ENCODE results near the gene ASPDH.

Gene ASPDH

DNA sequence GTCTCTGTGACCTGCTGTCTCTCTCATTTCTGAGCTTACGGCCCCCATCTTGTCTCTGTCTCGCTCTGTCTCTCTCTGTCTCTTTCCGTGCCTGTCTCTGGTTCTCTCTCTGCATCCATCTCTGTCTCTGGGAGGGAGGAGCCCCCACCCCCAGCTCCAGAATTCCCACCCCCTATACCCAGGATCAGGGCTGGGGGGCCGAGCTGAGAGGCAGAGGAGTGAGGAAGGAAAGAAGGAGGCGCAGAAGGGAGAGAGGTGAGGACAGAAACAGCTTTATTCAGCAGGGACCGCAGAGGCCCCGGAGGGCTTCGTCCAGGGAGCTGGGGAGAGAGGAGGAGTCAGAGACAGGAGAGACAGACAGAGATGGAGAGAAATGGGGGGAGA is 16.7 kb downstream of the ASPDH start:
- no peak overlapping the region for H3K4me3 ChIP-seq (ENCODE audit: low read depth, low read length)
- no peaks in the 10 kb centered on the region for H3K36me3 ChIP-seq
- peaks cover 4% of the 10 kb centered on the region; the same call in 1 of the 2 replicates for H3K4me1 ChIP-seq
- TF ChIP-seq, protein P1, sequence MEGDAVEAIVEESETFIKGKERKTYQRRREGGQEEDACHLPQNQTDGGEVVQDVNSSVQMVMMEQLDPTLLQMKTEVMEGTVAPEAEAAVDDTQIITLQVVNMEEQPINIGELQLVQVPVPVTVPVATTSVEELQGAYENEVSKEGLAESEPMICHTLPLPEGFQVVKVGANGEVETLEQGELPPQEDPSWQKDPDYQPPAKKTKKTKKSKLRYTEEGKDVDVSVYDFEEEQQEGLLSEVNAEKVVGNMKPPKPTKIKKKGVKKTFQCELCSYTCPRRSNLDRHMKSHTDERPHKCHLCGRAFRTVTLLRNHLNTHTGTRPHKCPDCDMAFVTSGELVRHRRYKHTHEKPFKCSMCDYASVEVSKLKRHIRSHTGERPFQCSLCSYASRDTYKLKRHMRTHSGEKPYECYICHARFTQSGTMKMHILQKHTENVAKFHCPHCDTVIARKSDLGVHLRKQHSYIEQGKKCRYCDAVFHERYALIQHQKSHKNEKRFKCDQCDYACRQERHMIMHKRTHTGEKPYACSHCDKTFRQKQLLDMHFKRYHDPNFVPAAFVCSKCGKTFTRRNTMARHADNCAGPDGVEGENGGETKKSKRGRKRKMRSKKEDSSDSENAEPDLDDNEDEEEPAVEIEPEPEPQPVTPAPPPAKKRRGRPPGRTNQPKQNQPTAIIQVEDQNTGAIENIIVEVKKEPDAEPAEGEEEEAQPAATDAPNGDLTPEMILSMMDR (IDR thresholded peaks at IDR 0.05; ENCODE audit: low read depth, low read length), result no peak
- peaks cover 7% of the 10 kb centered on the region for H3K27me3 ChIP-seq
- H3K9me3 ChIP-seq, result no peaks in the 10 kb centered on the region
- no peak for DNase-seq

DNA sequence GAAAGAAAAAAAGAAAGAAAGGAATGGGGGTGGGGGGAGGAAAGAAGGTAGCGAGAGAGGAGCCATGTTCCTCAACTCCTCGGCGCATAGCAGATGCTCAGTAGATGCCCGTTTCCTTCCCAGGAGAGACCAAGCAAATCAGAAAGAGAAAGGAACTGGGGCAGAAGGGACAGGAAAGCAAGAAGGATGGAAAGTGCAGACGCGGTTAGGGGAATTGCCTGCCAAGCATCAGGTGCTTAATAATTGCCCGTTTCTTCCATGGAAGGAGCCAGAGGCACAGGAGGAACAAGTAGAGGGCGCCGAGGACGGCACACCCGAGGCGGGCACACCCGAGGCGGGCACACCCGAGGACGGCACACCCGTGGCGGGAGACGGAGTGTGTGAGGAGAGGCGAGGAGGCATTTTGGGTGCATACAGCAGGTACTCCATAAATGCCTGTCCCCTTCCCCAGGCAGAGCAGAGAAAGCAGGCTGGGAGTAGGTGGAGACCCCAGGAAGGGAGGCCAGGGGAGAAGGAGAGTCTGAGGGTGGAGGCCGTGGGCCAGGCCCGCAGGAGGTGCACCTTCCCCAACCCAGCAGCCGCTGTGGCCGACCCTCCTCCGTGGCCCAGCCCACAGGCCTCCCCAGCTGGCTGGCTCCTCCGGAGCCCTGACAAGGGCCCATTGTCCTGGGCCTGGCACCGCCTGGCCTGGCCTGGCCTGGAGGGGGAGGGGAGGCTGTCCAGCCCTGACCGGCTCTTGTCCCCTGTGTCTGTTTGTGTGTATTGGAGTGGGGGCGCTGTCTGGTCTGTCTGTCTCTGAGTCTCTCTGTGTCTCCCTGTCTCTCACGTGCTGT is 17.3 kb downstream of the ASPDH start:
- DNase-seq, result no peak
- H3K9me3 ChIP-seq, result no peaks in the 10 kb centered on the region
- no peaks in the 10 kb centered on the region for H3K36me3 ChIP-seq
- no peak overlapping the region for H3K4me3 ChIP-seq (ENCODE audit: low read depth, low read length)
- peaks cover 13% of the 10 kb centered on the region for H3K27me3 ChIP-seq
- TF ChIP-seq, protein P1 (IDR thresholded peaks at IDR 0.05; ENCODE audit: low read depth, low read length), result no peak
- H3K4me1 ChIP-seq, result peaks cover 4% of the 10 kb centered on the region; the same call in 1 of the 2 replicates

DNA sequence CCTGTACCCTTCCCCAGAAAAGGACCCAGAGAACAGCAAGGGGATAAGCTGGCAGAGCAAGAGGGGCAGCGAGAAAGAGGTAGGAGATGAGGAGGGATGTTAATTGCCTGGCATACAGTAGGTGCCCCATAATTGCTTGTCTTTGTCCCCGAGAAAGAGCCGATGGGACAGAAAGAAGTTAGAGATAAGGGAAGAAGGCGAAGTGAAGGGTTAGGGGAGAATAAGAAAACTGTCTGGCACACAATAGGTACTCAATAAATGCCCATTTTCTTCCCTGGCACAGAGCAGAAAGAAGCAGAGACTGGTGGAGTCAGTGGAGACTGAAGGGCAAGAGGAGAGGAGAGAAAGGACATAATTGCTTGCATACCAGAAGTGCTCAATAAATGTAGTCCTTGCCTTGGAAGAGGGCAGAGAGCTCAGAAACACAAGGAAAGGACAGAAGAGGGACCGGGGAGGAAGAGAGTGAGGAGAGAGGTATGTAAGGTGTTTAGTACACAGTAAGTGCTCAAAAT is 18.6 kb downstream of the ASPDH start:
- Histone ChIP-seq H3K4me3 (ENCODE audit: low read depth, low read length) (no peak overlapping the region), H3K27me3 (peaks cover 14% of the 10 kb centered on the region), H3K36me3 (no peaks in the 10 kb centered on the region), H3K9me3 (no peaks in the 10 kb centered on the region), H3K4me1 (peaks cover under 1% of the 10 kb centered on the region; the same call in 1 of the 2 replicates)
- no peak for DNase-seq
- TF ChIP-seq, protein P1 (IDR thresholded peaks at IDR 0.05; ENCODE audit: low read depth, low read length), result no peak

DNA sequence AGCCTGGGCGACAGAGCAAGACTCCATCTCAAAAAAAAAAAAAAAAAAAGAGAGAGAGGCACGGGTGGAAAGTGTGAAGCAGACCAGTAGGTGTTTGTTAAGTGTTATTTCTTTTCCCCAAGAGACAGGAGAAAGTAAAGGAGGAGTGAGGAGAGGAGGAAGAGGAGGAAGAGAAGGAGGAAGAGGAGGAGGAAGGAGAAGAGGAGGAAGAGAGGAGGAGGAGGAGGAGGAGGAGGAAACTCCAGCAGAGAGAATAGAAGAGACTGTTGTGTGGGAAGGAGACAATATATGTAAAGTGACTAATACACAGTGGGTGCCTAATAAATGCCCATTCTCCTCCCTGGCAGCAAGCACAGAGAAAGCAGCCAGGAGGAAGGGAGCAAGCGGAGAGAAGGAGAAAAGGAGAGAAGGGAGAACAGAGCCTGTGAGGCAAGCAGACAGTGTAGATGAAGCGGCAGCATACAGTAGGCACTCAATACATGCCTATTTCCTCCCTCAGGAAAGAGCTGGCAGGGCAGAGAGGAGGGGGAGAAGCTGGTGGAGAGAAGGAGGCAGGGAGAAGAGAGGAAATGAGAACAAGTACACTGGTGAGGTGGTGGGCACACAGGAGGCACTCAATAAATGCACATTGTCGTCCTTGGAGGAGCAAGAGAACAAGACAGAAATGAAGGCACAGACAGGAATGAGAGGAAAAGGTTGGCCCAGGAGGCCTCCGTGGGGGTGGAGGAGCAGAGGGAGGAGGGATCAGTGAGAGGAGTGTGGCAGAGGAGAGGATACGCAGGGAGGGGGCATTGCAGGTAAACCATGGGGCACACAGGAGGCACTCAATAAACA is 19.3 kb downstream of the ASPDH start:
- DNase-seq, result no peak
- H3K9me3 ChIP-seq, result no peaks in the 10 kb centered on the region
- TF ChIP-seq, protein P1 (IDR thresholded peaks at IDR 0.05; ENCODE audit: low read depth, low read length), result no peak
- H3K27me3 ChIP-seq, result peaks cover 18% of the 10 kb centered on the region
- H3K4me1 ChIP-seq, result no peaks in the 10 kb centered on the region
- no peaks in the 10 kb centered on the region for H3K36me3 ChIP-seq
- H3K4me3 ChIP-seq (ENCODE audit: low read depth, low read length), result no peak overlapping the region

DNA sequence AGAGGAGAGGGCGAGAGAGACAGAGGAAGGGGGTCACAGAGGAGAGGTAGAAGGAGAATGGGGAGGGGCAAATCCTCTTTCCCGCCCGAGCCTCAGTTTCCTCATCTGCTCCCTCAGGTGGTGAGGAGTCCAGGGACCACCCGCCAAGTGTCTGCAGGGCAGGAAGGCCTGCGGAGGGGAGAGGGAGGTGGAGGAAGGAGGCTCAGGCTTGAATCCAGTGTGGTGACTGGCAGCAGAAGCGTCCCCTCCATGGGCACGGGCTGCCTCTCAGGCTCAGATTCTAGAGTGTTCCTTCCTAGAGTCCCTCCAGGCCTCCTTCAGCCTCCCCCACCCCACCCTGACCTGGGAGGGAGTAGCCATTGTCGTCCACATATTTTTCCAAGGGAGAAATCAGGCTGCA is 20.5 kb downstream of the ASPDH start:
- Histone ChIP-seq H3K36me3 (no peaks in the 10 kb centered on the region), H3K27me3 (peaks cover 27% of the 10 kb centered on the region), H3K9me3 (no peaks in the 10 kb centered on the region), H3K4me3 (ENCODE audit: low read depth, low read length) (no peak overlapping the region), H3K4me1 (no peaks in the 10 kb centered on the region)
- DNase-seq, result no peak
- TF ChIP-seq, protein P1 (IDR thresholded peaks at IDR 0.05; ENCODE audit: low read depth, low read length), result no peak
